GM12872 (cell line): ENCODE results near the gene ZNF778.

ENCODE experiments used
- TF ChIP-seq, protein P1 (sequence below): IDR thresholded peaks from 3 replicates; pipeline ENCODE4 v1.5.1; 2011; ENCODE audit warnings: low read depth, mild to moderate bottlenecking, low read length, moderate library complexity; ENCODE audit not compliant: insufficient read depth

ZNF778 gene

DNA sequence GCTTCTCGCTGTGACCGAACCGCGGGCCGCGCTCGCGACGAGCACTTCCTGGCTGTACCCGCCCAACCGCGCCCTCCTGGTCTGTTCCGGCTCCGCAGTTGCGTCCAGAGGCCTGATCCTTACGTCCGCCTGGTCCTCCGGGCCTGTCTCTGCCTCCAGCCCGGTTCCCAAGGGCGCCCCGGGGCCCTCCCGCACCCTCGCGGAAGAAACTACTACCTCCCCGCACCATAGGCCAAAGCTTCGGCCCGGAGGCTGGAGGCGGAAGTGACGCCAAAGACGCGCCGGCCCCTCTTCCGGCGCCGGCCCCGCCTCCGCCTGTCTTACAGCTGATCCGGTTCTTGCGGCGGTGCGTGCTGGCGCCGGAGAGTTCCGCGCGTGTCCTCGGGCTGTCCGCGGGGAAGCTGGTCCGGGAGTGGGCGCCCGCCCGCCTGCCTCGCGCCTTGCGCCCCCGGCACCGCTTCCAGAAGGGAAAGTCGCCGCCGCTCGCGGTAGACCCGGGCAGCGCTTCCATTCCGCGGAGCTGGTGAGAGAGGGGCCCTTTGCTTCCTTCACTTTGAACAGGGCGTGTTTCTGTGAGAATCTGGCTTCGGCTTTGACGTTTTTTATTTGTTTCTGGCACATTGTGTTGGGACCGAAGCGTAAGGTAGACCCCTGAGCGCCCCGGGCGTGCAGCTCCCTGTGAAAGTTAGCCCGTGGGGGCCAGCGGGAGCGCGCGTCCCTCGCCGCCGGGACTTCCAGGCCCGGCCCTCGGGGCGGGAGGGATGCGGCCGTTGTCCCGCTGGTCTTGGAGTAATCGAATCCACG, at the start of gene ZNF778:
TSS of gene ZNF778 (plus strand) at position 316 of the 804 bp plus-strand sequence. CDS start 3,425 bp downstream, outside the sequence.
- TF ChIP-seq, protein P1, sequence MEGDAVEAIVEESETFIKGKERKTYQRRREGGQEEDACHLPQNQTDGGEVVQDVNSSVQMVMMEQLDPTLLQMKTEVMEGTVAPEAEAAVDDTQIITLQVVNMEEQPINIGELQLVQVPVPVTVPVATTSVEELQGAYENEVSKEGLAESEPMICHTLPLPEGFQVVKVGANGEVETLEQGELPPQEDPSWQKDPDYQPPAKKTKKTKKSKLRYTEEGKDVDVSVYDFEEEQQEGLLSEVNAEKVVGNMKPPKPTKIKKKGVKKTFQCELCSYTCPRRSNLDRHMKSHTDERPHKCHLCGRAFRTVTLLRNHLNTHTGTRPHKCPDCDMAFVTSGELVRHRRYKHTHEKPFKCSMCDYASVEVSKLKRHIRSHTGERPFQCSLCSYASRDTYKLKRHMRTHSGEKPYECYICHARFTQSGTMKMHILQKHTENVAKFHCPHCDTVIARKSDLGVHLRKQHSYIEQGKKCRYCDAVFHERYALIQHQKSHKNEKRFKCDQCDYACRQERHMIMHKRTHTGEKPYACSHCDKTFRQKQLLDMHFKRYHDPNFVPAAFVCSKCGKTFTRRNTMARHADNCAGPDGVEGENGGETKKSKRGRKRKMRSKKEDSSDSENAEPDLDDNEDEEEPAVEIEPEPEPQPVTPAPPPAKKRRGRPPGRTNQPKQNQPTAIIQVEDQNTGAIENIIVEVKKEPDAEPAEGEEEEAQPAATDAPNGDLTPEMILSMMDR: no peak

DNA sequence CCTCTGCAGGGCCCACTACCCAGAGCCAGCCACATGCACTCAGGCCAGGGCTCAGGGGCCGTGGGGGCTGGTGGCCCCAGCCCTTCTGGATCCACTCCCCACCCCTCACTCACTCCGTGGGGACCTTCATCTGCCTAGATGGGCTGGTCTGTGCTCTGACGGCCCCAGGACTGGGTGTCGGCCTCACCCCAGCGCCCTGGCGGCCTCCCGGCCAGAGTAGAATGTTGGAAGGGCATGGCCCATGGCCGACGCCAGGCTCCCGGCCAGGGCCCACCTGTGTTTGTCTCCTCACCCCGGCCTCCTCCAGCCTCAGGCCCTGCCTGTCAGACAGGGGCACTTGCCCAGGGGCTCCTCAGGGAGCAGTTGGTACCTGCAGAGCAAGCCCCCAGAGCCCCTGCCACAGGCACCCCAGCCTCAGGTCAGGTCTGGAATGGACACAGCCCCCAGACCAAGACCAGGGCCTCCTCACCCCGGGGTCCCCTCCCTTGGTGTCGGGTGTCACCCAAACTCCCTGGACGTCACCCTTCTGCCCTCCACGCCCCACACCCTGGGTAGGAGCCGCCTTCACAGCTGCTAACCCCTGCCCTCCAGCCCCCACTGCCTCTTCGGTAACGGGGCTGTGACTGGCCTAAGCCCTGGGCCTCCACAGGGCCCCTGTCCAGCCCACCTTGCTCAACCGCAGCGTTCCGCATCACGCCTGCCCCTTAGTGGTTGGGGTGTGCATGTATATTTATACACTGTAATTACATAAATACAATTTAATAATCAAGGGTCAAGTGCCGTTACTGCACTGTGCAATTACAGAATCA, 48.9 kb upstream of the ZNF778 start:
- TF ChIP-seq, protein P1: peak; percentile 19; the same call in 1 of the 3 replicates

DNA sequence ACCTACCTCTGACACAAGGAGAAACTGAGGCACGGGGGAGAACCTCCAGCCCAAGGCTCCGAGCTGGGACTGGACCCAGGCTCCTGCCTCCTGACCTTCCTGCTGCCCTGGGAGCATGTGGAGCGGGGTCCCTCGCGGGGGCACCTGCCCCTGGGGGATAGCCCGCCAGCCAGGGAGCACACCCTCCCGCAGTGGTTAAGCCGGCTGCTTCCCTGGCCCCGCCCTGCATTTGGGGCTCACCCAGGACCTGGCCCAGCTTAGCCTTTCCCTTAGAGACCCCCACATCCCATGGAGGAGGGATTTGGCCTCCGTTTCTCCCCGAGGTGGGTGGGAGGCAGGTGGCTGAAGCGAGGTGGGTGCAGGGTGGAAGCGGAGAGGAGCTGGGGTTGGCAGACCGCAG, 47.7 kb upstream of the ZNF778 start:
- TF ChIP-seq, protein P1: no peak

DNA sequence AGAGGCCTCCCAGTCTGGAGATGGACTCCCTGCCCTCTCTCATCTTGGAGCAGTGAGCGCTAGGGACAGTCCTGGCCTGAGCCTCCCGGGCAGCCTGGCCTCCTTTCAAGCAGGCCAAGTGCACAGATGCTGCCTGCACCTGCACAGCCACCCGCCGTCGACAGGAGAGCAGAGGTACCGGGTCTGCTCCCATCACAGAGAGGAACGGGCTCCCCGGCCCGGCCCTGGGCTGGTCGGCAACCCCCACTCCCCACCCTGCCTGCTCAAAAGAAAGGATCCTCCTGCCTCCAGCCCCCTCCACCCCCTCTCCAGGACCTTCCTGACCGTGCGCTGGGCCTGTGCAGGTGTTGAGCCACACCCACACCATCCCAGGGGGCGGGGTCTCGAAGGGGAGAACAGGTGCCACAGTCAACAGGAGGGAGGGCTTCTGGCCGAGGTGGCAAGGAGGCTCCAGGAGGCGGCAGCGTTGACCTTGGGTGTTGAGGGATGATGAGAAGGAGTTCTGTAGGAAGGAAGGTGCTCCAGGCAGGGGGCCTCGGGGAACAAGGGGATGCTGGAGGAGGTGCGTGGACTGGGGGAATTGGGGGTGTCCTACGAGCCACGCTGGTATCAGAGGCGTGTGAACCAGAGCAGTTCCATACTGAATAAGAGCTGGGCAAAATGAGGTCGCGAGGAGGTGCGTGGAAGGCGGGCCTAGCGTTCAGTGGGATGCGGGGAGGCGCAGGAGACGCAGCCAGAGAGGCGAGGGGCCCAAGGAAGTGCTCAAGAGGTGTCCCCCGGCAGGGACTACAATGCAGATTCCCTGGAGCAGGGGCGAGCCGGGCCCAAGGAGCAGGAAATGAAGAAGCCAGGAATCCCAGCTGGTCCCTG, 46.9 kb upstream of the ZNF778 start:
- TF ChIP-seq, protein P1: 0 out of 3 replicates have a peak, but pooled peaks have one; percentile 4

DNA sequence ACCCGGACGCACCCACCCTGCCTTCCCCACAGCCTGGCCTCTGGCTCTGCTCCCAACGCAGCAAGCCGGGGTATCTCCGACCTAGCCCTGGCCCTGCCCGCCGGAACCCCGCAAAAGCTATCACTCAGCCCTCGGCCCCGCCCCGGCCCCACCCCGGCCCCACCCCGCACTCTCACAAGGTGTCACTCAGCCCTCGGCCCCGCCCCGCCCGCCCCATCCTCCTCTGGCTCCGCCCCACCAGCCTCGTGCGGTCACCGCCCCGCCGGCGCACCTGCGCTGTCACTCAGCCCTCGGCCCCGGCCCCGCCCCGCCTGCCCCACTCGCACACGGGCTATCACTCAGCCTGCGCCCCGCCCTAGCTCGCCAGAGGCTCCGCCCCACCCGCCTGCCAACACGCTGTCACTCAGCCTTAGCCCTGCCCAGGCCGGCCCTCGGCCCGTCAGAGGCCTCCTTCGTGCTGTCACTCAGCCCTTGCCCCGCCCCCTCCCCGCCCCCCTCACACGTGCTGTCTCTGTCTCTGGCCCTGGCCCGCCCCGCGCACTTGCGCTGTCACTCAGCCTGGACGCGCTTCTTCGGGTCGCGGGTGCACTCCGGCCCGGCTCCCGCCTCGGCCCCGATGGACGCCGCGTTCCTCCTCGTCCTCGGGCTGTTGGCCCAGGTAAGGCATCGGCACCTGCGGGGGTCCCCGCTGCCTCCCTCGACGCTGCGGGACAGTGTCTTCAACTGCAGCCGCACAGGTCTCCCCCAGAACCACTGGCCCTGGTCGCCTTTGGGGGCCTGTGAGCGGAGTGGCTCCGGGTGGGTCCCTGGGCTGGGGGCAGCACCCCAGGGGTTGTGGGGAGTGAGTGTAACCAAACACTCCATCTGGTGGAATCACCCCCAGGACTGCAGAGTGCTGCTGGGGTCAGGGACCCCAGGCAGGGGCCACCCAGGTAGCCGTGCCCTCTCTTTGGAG, 46.0 kb upstream of the ZNF778 start, which contains the start of gene CDH15:
TSS of gene CDH15 (plus strand) at position 533 of the 955 bp plus-strand sequence. CDS start at position 617, 84 bp downstream.
- TF ChIP-seq, protein P1: no peak

DNA sequence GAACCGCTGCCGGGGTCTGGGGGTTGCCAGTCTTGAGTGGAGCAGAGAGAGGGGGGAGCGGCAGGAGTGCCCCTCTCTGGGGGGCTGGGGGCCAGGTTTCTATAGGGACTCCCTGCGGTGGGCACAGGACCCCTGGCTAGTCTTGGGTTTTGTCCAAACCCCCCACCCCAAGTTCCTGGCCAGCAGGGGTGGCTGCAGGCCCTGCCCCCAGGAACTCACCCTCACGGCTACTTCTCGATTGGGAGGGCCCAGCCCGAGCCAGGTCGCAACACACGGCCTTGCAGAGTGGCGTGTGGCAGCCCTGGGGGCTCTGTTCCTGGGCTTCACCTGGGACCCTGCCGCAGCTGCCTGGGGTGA, 45.4 kb upstream of the ZNF778 start:
- TF ChIP-seq, protein P1: no peak
